Liver (tissue), 3 donors: Measurements from ENCODE around the gene CLN6.

ENCODE experiments used
- EGR1 ChIP-seq, 2 donors: IDR thresholded peaks; 2 replicates each; pipeline ENCODE4 v1.6.1; 2016 to 2018; ENCODE audit warnings: antibody characterized with exemption in 2 of 2, low read depth in 2 of 2
- HNF4G ChIP-seq: IDR thresholded peaks from 2 replicates; pipeline ENCODE4 v1.6.1; 2016; ENCODE audit warnings: antibody characterized with exemption
- RAD21 ChIP-seq, 2 donors: IDR thresholded peaks; 2 replicates each; pipeline ENCODE4 v1.6.1; 2016; ENCODE audit warnings: antibody characterized with exemption in 2 of 2, mild to moderate bottlenecking in 2 of 2
- TAF1 ChIP-seq: conservative IDR thresholded peaks from 2 replicates; pipeline ENCODE4 v1.6.1; 2016; ENCODE audit warnings: antibody characterized with exemption, mild to moderate bottlenecking
- YY1 ChIP-seq: IDR thresholded peaks from 2 replicates; pipeline ENCODE4 v1.6.1; 2016; ENCODE audit warnings: antibody characterized with exemption, mild to moderate bottlenecking
- TF ChIP-seq, protein P1 (sequence below): fragments of 150-350 bp; IDR thresholded peaks from 2 replicates; pipeline ENCODE4 v1.5.1; 2017; ENCODE audit warnings: improper control_type of control experiment, low read depth, low read length; ENCODE audit not compliant: missing input control
- TF ChIP-seq, protein P2 (sequence below): IDR thresholded peaks from 2 replicates; pipeline ENCODE4 v1.6.1; 2016; ENCODE audit warnings: antibody characterized with exemption, mild to moderate bottlenecking
- donor health status: healthy.
- donor health status: healthy.

DNA sequence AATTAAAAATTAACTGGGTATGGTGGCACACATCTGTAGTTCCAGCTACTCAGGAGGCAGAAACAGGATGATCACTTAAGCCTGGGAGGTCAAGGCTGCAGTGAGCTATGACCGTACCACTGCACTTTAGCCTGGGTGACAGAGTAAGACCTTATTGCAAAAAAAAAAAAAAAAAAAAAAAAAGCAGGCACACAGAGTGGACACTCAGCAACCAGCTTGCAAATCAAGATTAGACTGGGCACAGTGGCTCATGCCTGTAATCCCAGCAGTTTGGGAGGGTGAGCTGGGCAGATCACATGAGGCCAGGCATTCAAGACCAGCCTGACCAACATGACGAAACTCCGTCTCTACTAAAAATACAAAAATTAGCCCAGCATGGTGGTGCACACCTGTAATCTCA, 5.4 kb downstream of the CLN6 start:
- TF ChIP-seq, protein P1, sequence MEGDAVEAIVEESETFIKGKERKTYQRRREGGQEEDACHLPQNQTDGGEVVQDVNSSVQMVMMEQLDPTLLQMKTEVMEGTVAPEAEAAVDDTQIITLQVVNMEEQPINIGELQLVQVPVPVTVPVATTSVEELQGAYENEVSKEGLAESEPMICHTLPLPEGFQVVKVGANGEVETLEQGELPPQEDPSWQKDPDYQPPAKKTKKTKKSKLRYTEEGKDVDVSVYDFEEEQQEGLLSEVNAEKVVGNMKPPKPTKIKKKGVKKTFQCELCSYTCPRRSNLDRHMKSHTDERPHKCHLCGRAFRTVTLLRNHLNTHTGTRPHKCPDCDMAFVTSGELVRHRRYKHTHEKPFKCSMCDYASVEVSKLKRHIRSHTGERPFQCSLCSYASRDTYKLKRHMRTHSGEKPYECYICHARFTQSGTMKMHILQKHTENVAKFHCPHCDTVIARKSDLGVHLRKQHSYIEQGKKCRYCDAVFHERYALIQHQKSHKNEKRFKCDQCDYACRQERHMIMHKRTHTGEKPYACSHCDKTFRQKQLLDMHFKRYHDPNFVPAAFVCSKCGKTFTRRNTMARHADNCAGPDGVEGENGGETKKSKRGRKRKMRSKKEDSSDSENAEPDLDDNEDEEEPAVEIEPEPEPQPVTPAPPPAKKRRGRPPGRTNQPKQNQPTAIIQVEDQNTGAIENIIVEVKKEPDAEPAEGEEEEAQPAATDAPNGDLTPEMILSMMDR, result no peak
- TF ChIP-seq TAF1 (no peak), EGR1 (IDR thresholded peaks at IDR 0.05; ENCODE audit: low read depth in 2 of 2) (no peak), HNF4G (peak; percentile 64), RAD21 (IDR thresholded peaks at IDR 0.05) (peak in 1 of 2 donors; percentile 11), YY1 (no peak)
- TF ChIP-seq, protein P2, sequence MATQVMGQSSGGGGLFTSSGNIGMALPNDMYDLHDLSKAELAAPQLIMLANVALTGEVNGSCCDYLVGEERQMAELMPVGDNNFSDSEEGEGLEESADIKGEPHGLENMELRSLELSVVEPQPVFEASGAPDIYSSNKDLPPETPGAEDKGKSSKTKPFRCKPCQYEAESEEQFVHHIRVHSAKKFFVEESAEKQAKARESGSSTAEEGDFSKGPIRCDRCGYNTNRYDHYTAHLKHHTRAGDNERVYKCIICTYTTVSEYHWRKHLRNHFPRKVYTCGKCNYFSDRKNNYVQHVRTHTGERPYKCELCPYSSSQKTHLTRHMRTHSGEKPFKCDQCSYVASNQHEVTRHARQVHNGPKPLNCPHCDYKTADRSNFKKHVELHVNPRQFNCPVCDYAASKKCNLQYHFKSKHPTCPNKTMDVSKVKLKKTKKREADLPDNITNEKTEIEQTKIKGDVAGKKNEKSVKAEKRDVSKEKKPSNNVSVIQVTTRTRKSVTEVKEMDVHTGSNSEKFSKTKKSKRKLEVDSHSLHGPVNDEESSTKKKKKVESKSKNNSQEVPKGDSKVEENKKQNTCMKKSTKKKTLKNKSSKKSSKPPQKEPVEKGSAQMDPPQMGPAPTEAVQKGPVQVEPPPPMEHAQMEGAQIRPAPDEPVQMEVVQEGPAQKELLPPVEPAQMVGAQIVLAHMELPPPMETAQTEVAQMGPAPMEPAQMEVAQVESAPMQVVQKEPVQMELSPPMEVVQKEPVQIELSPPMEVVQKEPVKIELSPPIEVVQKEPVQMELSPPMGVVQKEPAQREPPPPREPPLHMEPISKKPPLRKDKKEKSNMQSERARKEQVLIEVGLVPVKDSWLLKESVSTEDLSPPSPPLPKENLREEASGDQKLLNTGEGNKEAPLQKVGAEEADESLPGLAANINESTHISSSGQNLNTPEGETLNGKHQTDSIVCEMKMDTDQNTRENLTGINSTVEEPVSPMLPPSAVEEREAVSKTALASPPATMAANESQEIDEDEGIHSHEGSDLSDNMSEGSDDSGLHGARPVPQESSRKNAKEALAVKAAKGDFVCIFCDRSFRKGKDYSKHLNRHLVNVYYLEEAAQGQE, result no peak
